Inflammatory macrophage (primary cell): Measurements from ENCODE around the gene ARID3B.
"Not testable (repeated sequence)": the region's sequence is repeated elsewhere in the genome, so short reads cannot be mapped to it uniquely, and the experiment has no call there.

Experiments used
- DNase-seq, 2 donors: peaks; one replicate each; pipeline ENCODE4 v3.0.0-alpha.2; 2020 to 2022
- total RNA-seq, 18 experiments: gene quantifications; one replicate each; lab custom pipeline; 2026; ENCODE audit warnings: mixed read lengths in 6 of 18, inconsistent platforms in 2 of 18; lab: John Stamatoyannopoulos, UW

The ARID3B gene
- total RNA-seq, result 1.9 to 11.2 (median 6.1) reads per million in 18 experiments

GRCh38 chr15:74540761-74541493, at the start of gene ARID3B:
TSS of gene ARID3B (plus strand) at chr15:74541220. CDS start at chr15:74543937, 2,717 bp downstream.
- DNase-seq, result peak; percentile 97 to 99

GRCh38 chr15:74496648-74497047, 44.4 kb upstream of the ARID3B start:
- no peak for DNase-seq

GRCh38 chr15:74497584-74497983, 43.4 kb upstream of the ARID3B start:
- no peak for DNase-seq

GRCh38 chr15:74499366-74499765, 41.7 kb upstream of the ARID3B start:
- DNase-seq, result no peak

- no peak for DNase-seq
These were observed 40.6 kb upstream of the ARID3B start for GRCh38 chr15:74500401-74500800.

- no peak for DNase-seq
These were observed 38.7 kb upstream of the ARID3B start for GRCh38 chr15:74502301-74502700.

- DNase-seq, result no peak
These were observed 36.6 kb upstream of the ARID3B start for GRCh38 chr15:74504418-74504817.

- DNase-seq, result peak; percentile 25 to 39
These were observed 36.2 kb upstream of the ARID3B start for GRCh38 chr15:74504836-74505235.

GRCh38 chr15:74505837-74506514, 35.0 kb upstream of the ARID3B start:
- DNase-seq, result no peak

- DNase-seq, result no peak
These were observed 34.5 kb upstream of the ARID3B start for GRCh38 chr15:74506515-74506840.

- DNase-seq, result peak; percentile 58 to 73
These were observed 29.4 kb upstream of the ARID3B start for GRCh38 chr15:74511583-74511982.

GRCh38 chr15:74514059-74514458, 27.0 kb upstream of the ARID3B start:
- DNase-seq, result not testable (repeated sequence)

GRCh38 chr15:74517096-74517495, 23.9 kb upstream of the ARID3B start:
- no peak for DNase-seq

GRCh38 chr15:74519311-74519710, 21.7 kb upstream of the ARID3B start:
- peak in 1 of 2 donors; percentile 28 for DNase-seq

- DNase-seq, result no peak
These were observed 20.6 kb upstream of the ARID3B start for GRCh38 chr15:74520407-74520806.

GRCh38 chr15:74523982-74524381, 17.0 kb upstream of the ARID3B start:
- DNase-seq, result no peak

- no peak for DNase-seq
These were observed 15.7 kb upstream of the ARID3B start for GRCh38 chr15:74525309-74525708.

- no peak for DNase-seq
These were observed 15.1 kb upstream of the ARID3B start for GRCh38 chr15:74525945-74526344.

- no peak for DNase-seq
These were observed 12.1 kb upstream of the ARID3B start for GRCh38 chr15:74528876-74529275.

- DNase-seq, result peak; percentile 62 to 63
These were observed 11.1 kb upstream of the ARID3B start for GRCh38 chr15:74529921-74530320.

- DNase-seq, result no peak
These were observed 10.3 kb upstream of the ARID3B start for GRCh38 chr15:74530771-74531143.

GRCh38 chr15:74531144-74531811, 9.7 kb upstream of the ARID3B start:
- no peak for DNase-seq

GRCh38 chr15:74535388-74536084, 5.5 kb upstream of the ARID3B start:
- peak; percentile 94 to 97 for DNase-seq
